ENCODE data around the gene ARX.

The ARX gene

DNA sequence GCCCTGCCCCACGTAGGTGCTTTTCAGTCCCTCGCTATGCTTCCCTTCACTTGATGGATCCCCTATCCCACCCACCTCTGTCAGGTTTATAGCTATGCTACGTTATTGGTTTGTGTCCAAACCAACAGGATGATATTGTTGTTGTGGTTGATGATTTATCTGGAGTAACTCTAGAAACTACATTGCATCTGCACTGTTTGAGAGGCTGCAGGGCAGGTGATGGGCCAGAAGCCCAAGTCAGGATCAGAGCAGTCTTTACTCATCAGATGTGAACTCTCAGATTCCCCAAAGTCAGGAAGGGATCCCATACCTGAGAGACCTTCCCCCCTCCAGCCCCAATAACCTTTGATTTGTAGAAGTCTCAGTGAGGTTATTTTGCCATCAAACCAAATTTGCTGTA, 34.7 kb downstream of the ARX start:
- no peak overlapping the region for H3K27ac Mint-ChIP-seq
- H3K4me3 Mint-ChIP-seq, result no peak overlapping the region
- no peaks in the 10 kb centered on the region for H3K9me3 Mint-ChIP-seq
- peaks cover 17% of the 10 kb centered on the region for H3K4me1 Mint-ChIP-seq
- peaks cover 13% of the 10 kb centered on the region for H3K36me3 Mint-ChIP-seq (ENCODE audit: low read depth)
- DNase-seq, result no peak
- no peaks in the 10 kb centered on the region for H3K27me3 Mint-ChIP-seq (ENCODE audit: low read depth, poor library complexity)
- TF ChIP-seq, protein P1, sequence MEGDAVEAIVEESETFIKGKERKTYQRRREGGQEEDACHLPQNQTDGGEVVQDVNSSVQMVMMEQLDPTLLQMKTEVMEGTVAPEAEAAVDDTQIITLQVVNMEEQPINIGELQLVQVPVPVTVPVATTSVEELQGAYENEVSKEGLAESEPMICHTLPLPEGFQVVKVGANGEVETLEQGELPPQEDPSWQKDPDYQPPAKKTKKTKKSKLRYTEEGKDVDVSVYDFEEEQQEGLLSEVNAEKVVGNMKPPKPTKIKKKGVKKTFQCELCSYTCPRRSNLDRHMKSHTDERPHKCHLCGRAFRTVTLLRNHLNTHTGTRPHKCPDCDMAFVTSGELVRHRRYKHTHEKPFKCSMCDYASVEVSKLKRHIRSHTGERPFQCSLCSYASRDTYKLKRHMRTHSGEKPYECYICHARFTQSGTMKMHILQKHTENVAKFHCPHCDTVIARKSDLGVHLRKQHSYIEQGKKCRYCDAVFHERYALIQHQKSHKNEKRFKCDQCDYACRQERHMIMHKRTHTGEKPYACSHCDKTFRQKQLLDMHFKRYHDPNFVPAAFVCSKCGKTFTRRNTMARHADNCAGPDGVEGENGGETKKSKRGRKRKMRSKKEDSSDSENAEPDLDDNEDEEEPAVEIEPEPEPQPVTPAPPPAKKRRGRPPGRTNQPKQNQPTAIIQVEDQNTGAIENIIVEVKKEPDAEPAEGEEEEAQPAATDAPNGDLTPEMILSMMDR (IDR thresholded peaks at IDR 0.05), result no peak

DNA sequence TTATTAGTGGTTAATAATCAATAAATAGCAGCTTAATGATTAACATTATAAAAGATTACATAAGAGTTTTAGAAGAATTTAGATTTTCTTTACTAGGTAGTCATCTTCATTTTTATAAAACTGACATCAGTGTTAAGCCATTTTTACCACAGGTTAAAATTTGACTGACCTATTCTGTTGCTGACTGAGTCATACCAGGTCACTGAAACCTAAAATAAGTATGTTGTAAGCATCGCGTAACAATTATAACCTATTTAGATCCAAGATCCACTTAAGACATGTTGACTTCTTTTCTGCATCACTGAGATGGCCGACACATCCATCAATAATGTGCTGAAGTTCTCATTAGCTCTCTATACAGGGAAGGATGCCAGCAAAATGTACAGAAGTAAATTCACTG, 36.7 kb downstream of the ARX start:
- TF ChIP-seq, protein P1 (IDR thresholded peaks at IDR 0.05), result no peak
- Mint-ChIP-seq H3K27me3 (ENCODE audit: low read depth, poor library complexity) (no peaks in the 10 kb centered on the region), H3K4me1 (peaks cover 17% of the 10 kb centered on the region), H3K9me3 (no peaks in the 10 kb centered on the region), H3K4me3 (no peak overlapping the region), H3K27ac (no peak overlapping the region), H3K36me3 (ENCODE audit: low read depth) (peaks cover 8% of the 10 kb centered on the region)
- no peak for DNase-seq

DNA sequence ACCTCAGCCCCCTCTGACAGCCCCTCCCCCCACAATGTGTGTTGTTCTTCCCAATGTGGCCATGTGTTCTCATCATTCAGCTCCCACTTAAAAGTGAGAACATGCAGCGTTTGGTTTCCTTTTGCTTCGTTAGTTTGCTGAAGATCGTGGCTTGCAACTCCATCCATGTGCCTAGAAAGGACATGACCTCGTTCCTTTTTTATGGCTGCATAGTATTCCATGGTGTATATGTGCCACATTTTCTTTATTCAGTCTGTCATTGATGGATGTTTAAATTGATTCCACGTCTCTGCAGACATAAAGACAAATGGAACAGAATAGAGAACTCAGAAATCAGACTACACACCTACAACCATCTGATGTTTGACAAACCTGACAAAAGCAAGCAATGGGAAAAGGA, 46.0 kb downstream of the ARX start:
- no peak for DNase-seq
- Mint-ChIP-seq H3K27me3 (ENCODE audit: low read depth, poor library complexity) (no peaks in the 10 kb centered on the region), H3K4me3 (no peak overlapping the region), H3K36me3 (ENCODE audit: low read depth) (peaks cover 47% of the 10 kb centered on the region), H3K9me3 (peaks cover 5% of the 10 kb centered on the region), H3K4me1 (peaks cover 6% of the 10 kb centered on the region), H3K27ac (no peak overlapping the region)
- TF ChIP-seq, protein P1 (IDR thresholded peaks at IDR 0.05), result no peak

DNA sequence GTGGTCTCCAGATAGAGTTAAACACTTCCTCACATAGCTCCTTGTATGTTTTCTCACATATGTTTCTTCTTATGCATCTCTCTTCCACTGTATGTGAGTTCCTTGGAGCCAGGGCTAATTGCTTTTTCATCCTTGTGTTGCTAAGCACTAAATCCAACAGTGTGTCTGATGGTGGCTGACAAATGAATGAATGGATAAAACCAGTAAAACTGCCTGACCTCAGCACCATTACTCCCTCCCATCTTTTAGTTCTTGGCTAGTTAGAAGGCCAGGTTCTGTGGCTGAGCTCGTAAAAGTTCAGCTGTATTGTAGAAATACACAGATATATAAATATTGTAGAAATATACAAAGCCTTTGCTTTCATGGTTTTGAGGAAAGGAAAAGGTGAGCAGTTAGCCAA, 50.4 kb downstream of the ARX start:
- Mint-ChIP-seq H3K27ac (peak overlapping the region; percentile 11), H3K4me1 (peaks cover 23% of the 10 kb centered on the region), H3K27me3 (ENCODE audit: low read depth, poor library complexity) (no peaks in the 10 kb centered on the region), H3K4me3 (no peak overlapping the region), H3K9me3 (peaks cover 5% of the 10 kb centered on the region), H3K36me3 (ENCODE audit: low read depth) (peaks cover 22% of the 10 kb centered on the region)
- DNase-seq, result no peak
- TF ChIP-seq, protein P1 (IDR thresholded peaks at IDR 0.05), result no peak

DNA sequence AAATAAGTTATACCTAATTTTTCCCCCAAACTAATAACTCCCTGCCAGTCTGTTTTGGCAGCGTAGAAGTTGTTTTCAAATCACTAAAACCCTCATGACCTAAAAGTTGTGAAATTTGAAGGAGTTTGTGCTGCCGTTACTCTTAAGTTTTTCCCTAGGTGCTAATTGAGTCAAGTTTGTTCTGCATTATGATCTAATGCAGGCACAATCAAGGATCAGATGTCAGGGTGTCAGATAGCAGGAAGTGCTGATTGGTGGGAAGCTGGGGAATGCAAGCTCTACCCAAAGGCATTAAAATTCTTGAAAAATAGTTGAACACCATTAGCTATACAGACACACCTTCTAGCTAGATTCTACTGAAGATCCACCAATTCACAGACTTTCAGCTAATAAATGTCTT, 51.9 kb downstream of the ARX start:
- Mint-ChIP-seq H3K4me3 (no peak overlapping the region), H3K27me3 (ENCODE audit: low read depth, poor library complexity) (no peaks in the 10 kb centered on the region), H3K36me3 (ENCODE audit: low read depth) (peaks cover 17% of the 10 kb centered on the region), H3K9me3 (no peaks in the 10 kb centered on the region), H3K4me1 (peaks cover 23% of the 10 kb centered on the region), H3K27ac (no peak overlapping the region)
- peak; percentile 10 for DNase-seq
- TF ChIP-seq, protein P1 (IDR thresholded peaks at IDR 0.05), result no peak

DNA sequence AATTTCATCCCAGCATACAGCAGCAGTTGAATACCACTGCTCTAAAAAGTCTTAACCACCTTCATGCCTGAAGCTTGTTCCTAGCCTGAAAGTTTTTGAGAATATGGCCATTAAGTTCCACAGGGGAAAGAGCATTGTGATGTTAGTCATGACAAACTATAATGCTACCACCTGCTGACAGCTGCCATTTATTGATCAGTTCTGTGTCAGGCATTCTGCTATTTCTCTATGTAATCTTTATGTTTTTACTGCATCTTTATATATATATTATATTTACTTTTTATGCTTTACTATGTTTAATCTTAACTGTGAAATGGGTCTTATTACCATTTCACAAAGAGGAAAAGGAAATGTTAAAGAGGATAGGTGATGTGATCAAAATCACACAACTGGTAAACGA, 54.0 kb downstream of the ARX start:
- DNase-seq, result no peak
- no peaks in the 10 kb centered on the region for H3K27me3 Mint-ChIP-seq (ENCODE audit: low read depth, poor library complexity)
- H3K4me1 Mint-ChIP-seq, result peaks cover 23% of the 10 kb centered on the region
- H3K9me3 Mint-ChIP-seq, result no peaks in the 10 kb centered on the region
- H3K36me3 Mint-ChIP-seq (ENCODE audit: low read depth), result peaks cover 26% of the 10 kb centered on the region
- H3K4me3 Mint-ChIP-seq, result no peak overlapping the region
- TF ChIP-seq, protein P1 (IDR thresholded peaks at IDR 0.05), result no peak
- no peak overlapping the region for H3K27ac Mint-ChIP-seq

All from nephron progenitor cell (in vitro differentiated cells).